Measurements from ENCODE around the gene SEMA4A. TPM values are rescaled to one million over a fixed set of nuclear protein-coding genes. Genes with fewer than 3 reads are reported as not detected.

Gene SEMA4A
- total RNA-seq, 2 experiments from 2014 or later: 77.8 to 196 TPM

DNA sequence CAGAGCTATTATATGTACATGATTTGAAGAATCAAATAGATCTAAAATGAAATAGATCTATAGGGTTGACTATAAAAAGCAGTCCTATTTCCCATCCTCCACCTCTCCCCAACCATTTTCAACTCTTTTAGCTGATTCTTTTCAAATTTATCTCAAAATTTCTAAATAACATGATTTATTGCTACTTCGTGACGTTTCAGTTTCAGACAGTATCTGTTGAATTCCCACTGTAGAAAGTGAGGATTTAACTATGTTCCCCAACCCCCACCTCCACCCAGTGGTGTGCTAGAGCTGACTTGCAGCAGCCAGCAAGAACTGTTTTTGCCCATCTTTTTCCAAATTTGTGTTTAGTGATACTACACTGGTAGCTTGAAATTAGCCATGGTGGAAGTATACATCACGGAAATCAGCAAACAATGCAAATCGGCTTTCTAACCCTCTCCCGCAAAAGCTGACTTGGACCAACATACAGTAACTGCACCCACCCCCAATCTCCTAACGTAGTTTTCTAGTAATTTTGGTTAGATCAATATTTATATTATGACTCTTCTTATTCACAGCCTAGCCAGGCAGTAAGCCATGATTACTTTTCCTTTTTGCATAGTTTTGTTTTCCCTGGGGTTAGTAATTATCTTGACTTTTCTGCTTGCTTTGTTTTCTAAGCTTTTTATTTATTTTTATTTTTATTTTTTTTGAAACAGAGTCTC lies 10.9 kb downstream of the SEMA4A start:
- Histone ChIP-seq H3K4me2 (ENCODE audit: low read length) (no peak overlapping the region), H3K79me2 (ENCODE audit: insufficient read depth, low read depth, low read length) (peaks cover 11% of the 10 kb centered on the region; the same call in 1 of the 2 replicates), H2AFZ (ENCODE audit: low read length) (no peak overlapping the region), H3K27ac (ENCODE audit: low read depth, low read length, poor library complexity, severe bottlenecking) (no peak overlapping the region), H3K4me3 (ENCODE audit: low read depth, low read length, poor library complexity, severe bottlenecking) (no peak overlapping the region), H3K9me3 (ENCODE audit: low read length) (peaks cover 9% of the 10 kb centered on the region; the same call in 1 of the 2 replicates), H3K36me3 (ENCODE audit: insufficient read depth, low read length) (peaks cover 95% of the 10 kb centered on the region), H3K9me2 (ENCODE audit: insufficient read depth, low read length) (no peaks in the 10 kb centered on the region), H3K4me1 (ENCODE audit: insufficient read depth, low read length, poor library complexity, severe bottlenecking) (peaks cover 31% of the 10 kb centered on the region), H4K20me1 (ENCODE audit: insufficient read depth, low read length) (no peaks in the 10 kb centered on the region)
- ChIA-PET POLR2A (interaction anchor here (0.7 to 5.2 kb wide), 10 partner anchors 9 to 48 kb away, joined by 3 to 21 read pairs (median 4); partner anchors contain the start of gene PMF1), CTCF (ENCODE audit: unreplicated experiment) (interaction anchor here (1.0 kb wide), 1 partner anchor 18 kb away, joined by 3 read pairs; no protein-coding TSS in a partner anchor)
- intact Hi-C loops (cut with micrococcal nuclease; ENCODE audit: unreplicated experiment): no loop called here
- no TSS peak for BruUV-seq (replicated peaks)
- TF ChIP-seq EZH2phosphoT487 (IDR thresholded peaks at IDR 0.05; ENCODE audit: borderline replicate concordance, low read depth, low read length): no peak
- TF ChIP-seq, protein P1, sequence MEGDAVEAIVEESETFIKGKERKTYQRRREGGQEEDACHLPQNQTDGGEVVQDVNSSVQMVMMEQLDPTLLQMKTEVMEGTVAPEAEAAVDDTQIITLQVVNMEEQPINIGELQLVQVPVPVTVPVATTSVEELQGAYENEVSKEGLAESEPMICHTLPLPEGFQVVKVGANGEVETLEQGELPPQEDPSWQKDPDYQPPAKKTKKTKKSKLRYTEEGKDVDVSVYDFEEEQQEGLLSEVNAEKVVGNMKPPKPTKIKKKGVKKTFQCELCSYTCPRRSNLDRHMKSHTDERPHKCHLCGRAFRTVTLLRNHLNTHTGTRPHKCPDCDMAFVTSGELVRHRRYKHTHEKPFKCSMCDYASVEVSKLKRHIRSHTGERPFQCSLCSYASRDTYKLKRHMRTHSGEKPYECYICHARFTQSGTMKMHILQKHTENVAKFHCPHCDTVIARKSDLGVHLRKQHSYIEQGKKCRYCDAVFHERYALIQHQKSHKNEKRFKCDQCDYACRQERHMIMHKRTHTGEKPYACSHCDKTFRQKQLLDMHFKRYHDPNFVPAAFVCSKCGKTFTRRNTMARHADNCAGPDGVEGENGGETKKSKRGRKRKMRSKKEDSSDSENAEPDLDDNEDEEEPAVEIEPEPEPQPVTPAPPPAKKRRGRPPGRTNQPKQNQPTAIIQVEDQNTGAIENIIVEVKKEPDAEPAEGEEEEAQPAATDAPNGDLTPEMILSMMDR (conservative IDR thresholded peaks at IDR 0.05; ENCODE audit: low read length): no peak
- no peak for DNase-seq (ENCODE audit: low spot score)

DNA sequence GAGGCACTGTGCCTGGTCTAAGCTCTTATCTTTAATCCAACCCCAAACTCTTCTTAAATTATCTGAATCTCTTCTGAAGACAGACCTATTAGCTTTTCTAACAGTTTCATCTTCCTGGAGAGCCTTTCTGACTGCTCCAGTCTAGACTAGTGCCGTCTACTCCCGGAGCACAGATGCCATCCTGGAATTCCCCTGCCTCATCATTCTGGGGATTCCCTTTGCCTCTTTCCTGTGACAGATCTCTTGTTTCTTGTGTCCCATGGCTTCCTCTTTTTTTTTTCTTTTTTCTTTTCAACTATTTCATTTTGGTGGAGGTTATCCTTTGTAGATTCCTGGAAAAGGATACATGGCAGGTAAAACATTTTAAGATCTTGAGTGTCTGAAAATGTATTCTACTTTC lies 11.7 kb downstream of the SEMA4A start:
- no peak overlapping the region for H3K4me2 ChIP-seq (ENCODE audit: low read length)
- intact Hi-C loops (cut with micrococcal nuclease; ENCODE audit: unreplicated experiment): no loop called here
- H3K36me3 ChIP-seq (ENCODE audit: insufficient read depth, low read length): peaks cover 94% of the 10 kb centered on the region
- H3K9me2 ChIP-seq (ENCODE audit: insufficient read depth, low read length): no peaks in the 10 kb centered on the region
- H2AFZ ChIP-seq (ENCODE audit: low read length): no peak overlapping the region
- DNase-seq (ENCODE audit: low spot score): no peak
- BruUV-seq (replicated peaks): no TSS peak
- ChIA-PET POLR2A (interaction anchor here (1.1 to 5.2 kb wide), 3 partner anchors 10 to 48 kb away, joined by 4 to 21 read pairs (median 6); partner anchors contain the start of gene PMF1), CTCF (ENCODE audit: unreplicated experiment) (interaction anchor here (1.0 kb wide), 2 partner anchors 19 to 60 kb away, joined by 3 read pairs; no protein-coding TSS in a partner anchor)
- no peak overlapping the region for H3K4me3 ChIP-seq (ENCODE audit: low read depth, low read length, poor library complexity, severe bottlenecking)
- peaks cover 9% of the 10 kb centered on the region; the same call in 1 of the 2 replicates for H3K9me3 ChIP-seq (ENCODE audit: low read length)
- no peaks in the 10 kb centered on the region for H4K20me1 ChIP-seq (ENCODE audit: insufficient read depth, low read length)
- H3K4me1 ChIP-seq (ENCODE audit: insufficient read depth, low read length, poor library complexity, severe bottlenecking): peaks cover 23% of the 10 kb centered on the region
- peak overlapping the region; percentile 31 for H3K27ac ChIP-seq (ENCODE audit: low read depth, low read length, poor library complexity, severe bottlenecking)
- no peak for TF ChIP-seq EZH2phosphoT487 (IDR thresholded peaks at IDR 0.05; ENCODE audit: borderline replicate concordance, low read depth, low read length)
- TF ChIP-seq, protein P1 (conservative IDR thresholded peaks at IDR 0.05; ENCODE audit: low read length): no peak
- peaks cover 5% of the 10 kb centered on the region; the same call in 1 of the 2 replicates for H3K79me2 ChIP-seq (ENCODE audit: insufficient read depth, low read depth, low read length)

DNA sequence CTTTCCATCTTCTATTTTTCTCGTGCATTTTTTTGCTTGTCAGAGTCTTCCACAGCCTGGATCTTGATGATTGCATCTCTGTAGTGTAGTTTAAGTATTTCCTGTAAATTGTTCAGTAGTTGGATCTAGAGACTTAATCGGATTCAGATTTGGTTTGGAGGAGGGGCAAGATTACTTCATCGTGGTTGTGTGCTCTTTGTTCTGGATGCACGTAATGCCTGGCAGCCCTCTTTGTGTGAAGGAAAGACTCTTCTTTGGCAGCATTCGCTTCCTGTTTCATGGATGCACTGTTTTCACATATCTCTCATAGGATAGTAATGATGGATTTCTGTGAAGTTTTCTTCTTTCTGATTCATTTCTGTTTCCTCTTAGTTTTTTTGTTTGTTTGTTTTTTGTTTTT lies 14.2 kb downstream of the SEMA4A start:
- ChIA-PET CTCF (ENCODE audit: unreplicated experiment) (no interaction called here), POLR2A (interaction anchor here (1.0 to 5.2 kb wide), 3 partner anchors 9 to 16 kb away, joined by 5 to 21 read pairs (median 7); no protein-coding TSS in a partner anchor)
- peaks cover 9% of the 10 kb centered on the region; the same call in 1 of the 2 replicates for H3K9me3 ChIP-seq (ENCODE audit: low read length)
- TF ChIP-seq, protein P1 (conservative IDR thresholded peaks at IDR 0.05; ENCODE audit: low read length): no peak
- TF ChIP-seq EZH2phosphoT487 (IDR thresholded peaks at IDR 0.05; ENCODE audit: borderline replicate concordance, low read depth, low read length): no peak
- peaks cover 91% of the 10 kb centered on the region for H3K36me3 ChIP-seq (ENCODE audit: insufficient read depth, low read length)
- no peak overlapping the region for H3K4me2 ChIP-seq (ENCODE audit: low read length)
- H3K9me2 ChIP-seq (ENCODE audit: insufficient read depth, low read length): no peaks in the 10 kb centered on the region
- no peak overlapping the region for H3K27ac ChIP-seq (ENCODE audit: low read depth, low read length, poor library complexity, severe bottlenecking)
- H3K4me1 ChIP-seq (ENCODE audit: insufficient read depth, low read length, poor library complexity, severe bottlenecking): peaks cover 22% of the 10 kb centered on the region
- no peak for DNase-seq (ENCODE audit: low spot score)
- no peak overlapping the region for H2AFZ ChIP-seq (ENCODE audit: low read length)
- intact Hi-C loops (cut with micrococcal nuclease; ENCODE audit: unreplicated experiment): no loop called here
- no TSS peak for BruUV-seq (replicated peaks)
- H3K79me2 ChIP-seq (ENCODE audit: insufficient read depth, low read depth, low read length): 0 out of 2 replicates have a peak, but pooled peaks cover 3% of the 10 kb centered on the region
- no peak overlapping the region for H3K4me3 ChIP-seq (ENCODE audit: low read depth, low read length, poor library complexity, severe bottlenecking)
- H4K20me1 ChIP-seq (ENCODE audit: insufficient read depth, low read length): no peaks in the 10 kb centered on the region
